ENCODE measurements around the gene SPACA5.

DNA sequence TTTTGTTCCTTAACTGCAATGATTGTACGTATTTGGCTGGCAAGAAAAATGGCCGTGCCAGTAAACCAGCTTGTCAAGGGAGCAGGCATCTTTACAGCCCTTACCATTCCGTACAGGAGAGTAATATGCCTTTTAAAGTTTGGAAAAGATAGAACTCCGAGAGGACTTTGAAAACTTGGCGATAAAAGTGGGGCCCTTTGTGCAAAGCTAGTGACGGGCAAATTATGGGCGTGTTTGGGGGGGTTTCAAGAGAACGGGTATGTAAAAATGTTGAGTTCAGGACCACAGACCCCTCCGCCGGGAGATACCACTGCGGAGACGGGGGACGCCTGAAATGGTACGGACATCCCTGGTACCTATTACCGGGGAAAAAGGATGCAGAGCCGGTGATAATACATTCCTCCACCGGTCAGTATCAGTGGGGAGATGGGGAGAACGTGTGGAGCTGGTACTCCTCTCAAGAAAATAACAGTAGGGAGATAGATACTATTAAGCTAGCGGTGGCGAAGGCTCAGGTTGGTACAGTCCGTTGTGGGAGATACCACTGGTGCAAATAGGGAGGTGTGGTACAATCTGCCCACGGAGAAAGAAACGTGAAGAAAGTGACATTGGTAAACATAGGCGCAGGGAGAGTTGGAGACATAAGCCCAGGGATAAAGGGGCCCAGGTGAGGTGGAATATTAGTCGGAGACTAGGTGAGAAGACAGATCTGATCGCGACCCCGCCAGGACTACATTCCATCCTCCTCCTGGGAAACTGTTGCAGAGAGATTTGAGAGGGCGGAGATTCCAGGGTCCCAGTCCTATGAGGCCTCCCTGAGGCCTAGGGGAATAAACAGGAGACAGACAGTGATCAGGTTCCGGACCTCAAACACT lies 14.5 kb downstream of the SPACA5 start:
- no peak for TF ChIP-seq CTCF (conservative IDR thresholded peaks at IDR 0.05; ENCODE audit: low read length)
- no peak for TF ChIP-seq EZH2phosphoT487 (IDR thresholded peaks at IDR 0.05; ENCODE audit: borderline replicate concordance, low read depth, low read length)

All from OCI-LY7 (cell line).